NCI-H128 (cell line): ENCODE results near the gene HEMK1.
A peak's percentile ranks its signal among the peaks of the same experiment; 100 is the strongest.

Source experiments
- DNase-seq: peaks from one replicate; lab custom pipeline; 2025; ENCODE audit not compliant: unreplicated experiment; lab: John Stamatoyannopoulos, UW

Gene HEMK1

GRCh38 chr3:50612234-50612882, 43.0 kb downstream of the HEMK1 start:
- no peak for DNase-seq

- no peak for DNase-seq
Observed at GRCh38 chr3:50612970-50613846, 43.9 kb downstream of the HEMK1 start.

- DNase-seq, result no peak
Observed at GRCh38 chr3:50615190-50615589, 45.9 kb downstream of the HEMK1 start.

- peak; percentile 74 for DNase-seq
Observed at GRCh38 chr3:50616003-50616769, 46.9 kb downstream of the HEMK1 start.

- DNase-seq, result peak; percentile 44
Observed at GRCh38 chr3:50616770-50617095, 47.4 kb downstream of the HEMK1 start.

- DNase-seq, result no peak
Observed at GRCh38 chr3:50617096-50617791, 47.9 kb downstream of the HEMK1 start, which contains the start of gene MAPKAPK3. Gene MAPKAPK3 (plus strand): TSS chr3:50617151. CDS start chr3:50617566, 415 bp downstream.

GRCh38 chr3:50617911-50618481, 48.7 kb downstream of the HEMK1 start:
- DNase-seq, result no peak

- no peak for DNase-seq
Observed at GRCh38 chr3:50620420-50620819, 51.1 kb downstream of the HEMK1 start.

GRCh38 chr3:50620820-50621219, 51.5 kb downstream of the HEMK1 start:
- DNase-seq, result no peak

GRCh38 chr3:50622881-50623280, 53.6 kb downstream of the HEMK1 start:
- no peak for DNase-seq

GRCh38 chr3:50623840-50624474, 54.6 kb downstream of the HEMK1 start:
- DNase-seq, result no peak

GRCh38 chr3:50624634-50625033, 55.3 kb downstream of the HEMK1 start:
- no peak for DNase-seq

GRCh38 chr3:50625231-50626182, 56.2 kb downstream of the HEMK1 start:
- no peak for DNase-seq

GRCh38 chr3:50626401-50626800, 57.1 kb downstream of the HEMK1 start:
- no peak for DNase-seq

- DNase-seq, result no peak
Observed at GRCh38 chr3:50627407-50628051, 58.2 kb downstream of the HEMK1 start.

- no peak for DNase-seq
Observed at GRCh38 chr3:50628601-50629000, 59.3 kb downstream of the HEMK1 start.

GRCh38 chr3:50630394-50630793, 61.1 kb downstream of the HEMK1 start:
- no peak for DNase-seq

GRCh38 chr3:50630877-50631276, 61.6 kb downstream of the HEMK1 start:
- DNase-seq, result peak; percentile 58

- DNase-seq, result no peak
Observed at GRCh38 chr3:50632450-50632849, 63.1 kb downstream of the HEMK1 start.
